IPS-18c (cell line): ENCODE data around the gene NBEAL1.
"Not testable (repeated sequence)": the region's sequence is repeated elsewhere in the genome, so short reads cannot be mapped to it uniquely, and the experiment has no call there.

Source experiments
- H3K4me3 ChIP-seq: 2 replicates; pipeline ENCODE4 v1.7.0; 2013; ENCODE audit warnings: low read depth, mild to moderate bottlenecking, low read length, moderate library complexity; ENCODE audit not compliant: insufficient read depth
- H3K9me3 ChIP-seq: one replicate; pipeline ENCODE4 v1.6.1; 2013; ENCODE audit warnings: mild to moderate bottlenecking, low read length, moderate library complexity; ENCODE audit not compliant: control insufficient read depth, insufficient read depth

The NBEAL1 gene

DNA sequence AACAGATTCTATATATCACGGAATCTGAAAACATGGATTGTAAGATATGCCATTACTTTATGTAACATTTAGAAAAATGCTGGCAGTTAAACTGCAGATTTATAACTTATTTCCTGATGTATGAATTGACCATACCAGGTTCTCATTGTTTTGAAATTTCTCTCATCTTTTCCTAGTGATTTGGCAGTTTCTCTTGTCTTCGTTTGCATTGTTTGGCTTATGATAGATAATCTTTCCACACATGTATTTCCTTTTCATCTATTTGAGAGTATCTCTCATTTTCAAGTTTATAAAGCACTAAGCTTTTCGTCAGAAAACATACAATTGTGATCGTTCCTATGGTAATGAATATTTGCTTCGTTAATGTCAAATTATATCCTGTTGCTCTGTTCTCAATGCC, 16.3 kb downstream of the NBEAL1 start:
- no peak overlapping the region for H3K4me3 ChIP-seq
- H3K9me3 ChIP-seq: no peaks in the 10 kb centered on the region

GRCh38 chr2:203033395-203033794, 18.7 kb downstream of the NBEAL1 start:
- H3K9me3 ChIP-seq: no peaks in the 10 kb centered on the region
- no peak overlapping the region for H3K4me3 ChIP-seq

DNA sequence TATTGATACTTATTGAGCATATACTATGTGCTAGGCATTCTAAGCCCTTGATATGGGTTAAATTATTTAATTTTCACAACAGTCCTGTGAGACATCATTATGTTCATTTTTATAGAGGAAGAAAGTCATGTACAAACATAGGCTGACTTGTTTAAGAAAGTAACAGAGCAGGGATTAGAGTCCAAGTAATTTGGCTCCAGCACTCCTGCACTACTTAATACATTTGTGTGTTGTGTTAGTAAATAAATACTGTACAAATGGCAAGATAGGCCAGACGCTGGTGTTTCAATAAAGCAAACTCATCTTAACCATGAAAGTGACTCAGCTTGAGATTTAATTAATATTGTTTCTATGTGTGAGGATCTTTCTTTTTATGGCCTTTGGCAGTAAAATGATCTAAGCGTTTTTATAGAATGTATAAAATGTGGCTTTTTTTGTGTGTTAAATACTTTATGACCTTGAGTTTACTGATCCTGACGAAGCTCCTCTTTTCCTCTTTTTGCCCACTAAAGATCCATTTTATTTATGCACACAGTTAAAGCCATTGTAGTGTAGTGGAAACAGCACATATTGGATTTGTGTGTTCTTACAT, 21.3 kb downstream of the NBEAL1 start:
- H3K9me3 ChIP-seq: no peaks in the 10 kb centered on the region
- no peak overlapping the region for H3K4me3 ChIP-seq

- H3K4me3 ChIP-seq: no peak overlapping the region
- H3K9me3 ChIP-seq: no peaks in the 10 kb centered on the region
These were observed 22.4 kb downstream of the NBEAL1 start for GRCh38 chr2:203037026-203037425.

GRCh38 chr2:203038586-203038985, 23.9 kb downstream of the NBEAL1 start:
- Histone ChIP-seq H3K9me3 (no peaks in the 10 kb centered on the region), H3K4me3 (no peak overlapping the region)

- not testable (repeated sequence) for H3K9me3 ChIP-seq, H3K4me3 ChIP-seq
These were observed 24.5 kb downstream of the NBEAL1 start for GRCh38 chr2:203039211-203039610.

GRCh38 chr2:203040966-203041521, 26.4 kb downstream of the NBEAL1 start:
- no peak overlapping the region for H3K4me3 ChIP-seq
- H3K9me3 ChIP-seq: no peaks in the 10 kb centered on the region

DNA sequence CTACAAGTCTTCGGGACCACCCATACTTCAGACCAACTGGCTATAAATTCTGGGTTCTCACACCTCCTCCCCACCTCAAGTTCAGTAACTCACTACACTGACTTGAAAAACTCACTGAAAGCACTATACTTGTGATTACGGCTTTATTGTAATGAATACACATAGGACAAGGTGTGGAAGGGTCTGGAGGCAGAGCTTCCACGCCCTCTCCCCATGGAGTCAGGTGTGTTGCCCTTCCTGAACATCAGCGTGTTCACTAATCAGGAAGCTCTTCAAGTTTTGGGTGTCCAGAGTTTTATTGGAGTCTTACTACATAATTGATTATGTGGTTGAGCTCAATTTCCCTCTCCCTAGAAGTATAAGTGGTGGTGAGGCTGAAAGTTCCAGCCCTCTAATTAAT, 27.5 kb downstream of the NBEAL1 start:
- Histone ChIP-seq H3K4me3 (no peak overlapping the region), H3K9me3 (no peaks in the 10 kb centered on the region)

GRCh38 chr2:203043226-203043625, 28.6 kb downstream of the NBEAL1 start:
- no peak overlapping the region for H3K4me3 ChIP-seq
- no peaks in the 10 kb centered on the region for H3K9me3 ChIP-seq

- H3K9me3 ChIP-seq: no peaks in the 10 kb centered on the region
- no peak overlapping the region for H3K4me3 ChIP-seq
These were observed 31.2 kb downstream of the NBEAL1 start for GRCh38 chr2:203045867-203046266.

GRCh38 chr2:203052539-203052938, 37.9 kb downstream of the NBEAL1 start:
- Histone ChIP-seq H3K4me3 (no peak overlapping the region), H3K9me3 (no peaks in the 10 kb centered on the region)

- Histone ChIP-seq H3K9me3 (no peaks in the 10 kb centered on the region), H3K4me3 (no peak overlapping the region)
These were observed 45.0 kb downstream of the NBEAL1 start for GRCh38 chr2:203059567-203060240.

DNA sequence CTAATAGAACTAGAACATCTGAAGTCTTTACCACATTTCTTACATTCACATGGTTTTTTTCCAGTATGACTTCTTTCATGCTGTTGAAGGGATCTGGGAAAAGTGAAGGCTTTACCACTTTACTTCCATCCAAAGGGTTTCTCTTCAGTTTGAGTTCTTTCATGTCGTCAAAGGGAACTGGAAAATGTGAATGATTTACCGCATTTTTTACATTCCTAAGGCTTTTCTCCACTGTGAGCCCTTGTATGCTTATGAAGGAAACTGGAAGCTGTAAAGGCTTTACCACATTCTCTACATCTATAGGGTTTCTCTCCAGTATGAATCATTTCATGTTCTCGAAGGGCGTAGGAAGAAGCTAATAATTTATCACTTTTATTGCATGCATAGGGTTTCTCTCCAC, 46.7 kb downstream of the NBEAL1 start:
- H3K9me3 ChIP-seq: no peaks in the 10 kb centered on the region

DNA sequence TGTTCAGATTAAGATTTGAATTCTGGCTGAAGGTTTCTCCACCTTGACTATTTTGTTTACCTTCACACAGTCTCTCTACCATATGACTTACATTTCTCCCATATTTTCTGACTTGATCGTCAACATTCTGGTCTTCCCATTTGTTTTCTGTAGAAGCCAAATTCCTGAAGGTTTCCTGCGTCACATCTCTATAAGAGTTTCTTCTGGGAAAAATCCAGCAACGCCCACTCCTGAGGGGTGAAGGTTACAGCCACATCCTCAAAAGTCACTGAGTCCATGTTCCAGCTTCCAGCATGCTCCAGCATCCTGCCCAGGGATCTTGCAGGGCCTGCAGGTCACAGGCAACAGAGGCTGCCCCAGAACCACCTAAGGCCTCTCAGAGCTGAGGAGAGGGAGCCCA, 47.5 kb downstream of the NBEAL1 start:
- peaks cover 4% of the 10 kb centered on the region for H3K9me3 ChIP-seq
- no peak overlapping the region for H3K4me3 ChIP-seq

More for the DNA sequence above, 46.7 kb downstream of the NBEAL1 start:
- no peak overlapping the region for H3K4me3 ChIP-seq

DNA sequence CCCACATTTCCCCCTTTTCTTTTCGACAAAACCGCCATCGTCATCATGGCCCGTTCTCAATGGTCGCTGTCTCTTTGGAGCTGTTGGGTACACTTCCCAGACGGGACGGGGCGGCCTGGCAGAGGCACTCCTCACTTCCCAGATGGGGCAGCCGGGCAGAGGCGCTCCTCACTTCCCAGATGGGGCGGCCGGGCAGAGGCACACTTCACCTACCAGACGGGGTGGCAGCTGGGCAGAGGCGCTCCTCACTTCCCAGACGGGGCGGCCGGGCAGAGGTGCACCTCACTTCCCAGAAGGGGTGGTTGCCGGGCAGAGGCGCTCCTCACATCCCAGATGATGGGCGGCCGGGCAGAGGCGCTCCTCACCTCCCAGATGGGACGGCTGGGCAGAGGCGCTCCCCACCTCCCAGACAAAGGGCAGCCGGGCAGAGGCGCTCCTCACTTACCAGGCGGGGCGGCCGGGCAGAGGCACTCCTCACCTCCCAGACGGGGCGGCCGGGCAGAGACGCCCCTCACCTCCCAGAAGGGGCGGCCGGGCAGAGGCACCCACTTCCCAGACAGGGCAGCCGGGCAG, 51.9 kb downstream of the NBEAL1 start:
- H3K9me3 ChIP-seq, H3K4me3 ChIP-seq: not testable (repeated sequence)

- Histone ChIP-seq H3K9me3 (peaks cover 4% of the 10 kb centered on the region), H3K4me3 (no peak overlapping the region)
These were observed 56.0 kb downstream of the NBEAL1 start for GRCh38 chr2:203070701-203071100.

- H3K4me3 ChIP-seq: no peak overlapping the region
- peaks cover 4% of the 10 kb centered on the region for H3K9me3 ChIP-seq
These were observed 56.5 kb downstream of the NBEAL1 start for GRCh38 chr2:203071148-203071547.

DNA sequence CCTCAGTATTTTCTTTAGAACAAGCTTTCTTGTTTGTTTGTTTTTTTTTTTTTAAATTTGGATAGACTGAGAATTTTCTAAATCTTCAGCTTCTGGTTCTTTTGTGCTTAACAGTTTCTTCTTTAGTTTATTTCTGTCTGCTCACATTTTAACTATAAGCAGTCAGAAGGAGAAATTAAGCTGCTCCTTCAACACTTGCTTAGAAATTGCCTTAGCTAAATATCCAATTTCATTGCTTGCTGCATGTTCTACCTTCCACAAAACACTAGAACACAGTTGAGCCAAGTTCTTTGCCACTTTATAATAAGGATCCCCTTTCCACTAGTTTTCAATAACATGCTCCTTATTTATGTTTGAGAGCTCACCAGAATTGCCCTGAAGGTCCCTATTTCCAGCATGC, 57.7 kb downstream of the NBEAL1 start:
- H3K9me3 ChIP-seq: no peaks in the 10 kb centered on the region
- H3K4me3 ChIP-seq: no peak overlapping the region
